SK-N-SH treated with all-trans-retinoic acid at 6 μM for 48 hours (cell line): ENCODE measurements around the gene TMEM131.
A peak's percentile ranks its signal among the peaks of the same experiment; 100 is the strongest.

Source experiments
- ATAC-seq: fragments of 200-7000 bp; cut with Tn5 transposase; 3 replicates; pipeline ENCODE4 v1.9.1; 2020; ENCODE audit warnings: mild to moderate bottlenecking, moderate library complexity
- BACH2 ChIP-seq: fragments of 250-450 bp; sonication (Bioruptor Pico); IDR thresholded peaks from 2 replicates; pipeline ENCODE4 v1.9.0; 2021; ENCODE audit warnings: mild to moderate bottlenecking, borderline replicate concordance
- CREB5 ChIP-seq: fragments of 250-450 bp; sonication (Bioruptor Pico); IDR thresholded peaks from 2 replicates; pipeline ENCODE4 v1.5.1; 2020; ENCODE audit warnings: low read depth, mild to moderate bottlenecking, moderate library complexity
- CSDC2 ChIP-seq: fragments of 250-450 bp; sonication (Bioruptor Pico); IDR thresholded peaks from 2 replicates; pipeline ENCODE4 v1.5.0; 2020; ENCODE audit warnings: mild to moderate bottlenecking, moderate library complexity
- GLIS3 ChIP-seq: fragments of 250-450 bp; sonication (Bioruptor Pico); IDR thresholded peaks from 2 replicates; pipeline ENCODE4 v1.5.0; 2020; ENCODE audit warnings: mild to moderate bottlenecking, moderate library complexity
- ISL1 ChIP-seq: fragments of 250-450 bp; sonication (Bioruptor Pico); IDR thresholded peaks from 2 replicates; pipeline ENCODE4 v2.1.2; 2022; ENCODE audit warnings: mild to moderate bottlenecking, moderate library complexity
- PATZ1 ChIP-seq: fragments of 250-450 bp; sonication (Bioruptor Pico); IDR thresholded peaks from 2 replicates; pipeline ENCODE4 v1.8.0; 2020; ENCODE audit warnings: mild to moderate bottlenecking, moderate library complexity, borderline replicate concordance
- POU6F1 ChIP-seq: fragments of 250-450 bp; sonication (Bioruptor Pico); IDR thresholded peaks from 2 replicates; pipeline ENCODE4 v1.8.0; 2021; ENCODE audit warnings: low read depth, mild to moderate bottlenecking, moderate library complexity, borderline replicate concordance
- PPARA ChIP-seq: fragments of 250-450 bp; sonication (Bioruptor Pico); IDR thresholded peaks from 2 replicates; pipeline ENCODE4 v1.5.0; 2020; ENCODE audit warnings: mild to moderate bottlenecking, borderline replicate concordance
- RARB ChIP-seq: fragments of 250-450 bp; sonication (Bioruptor Pico); IDR thresholded peaks from 2 replicates; pipeline ENCODE4 v1.8.0; 2021; ENCODE audit warnings: mild to moderate bottlenecking, moderate library complexity
- SNAI2 ChIP-seq: fragments of 250-450 bp; sonication (Bioruptor Pico); IDR thresholded peaks from 2 replicates; pipeline ENCODE4 v1.5.0; 2020; ENCODE audit warnings: mild to moderate bottlenecking, moderate library complexity
- TCF4 ChIP-seq: fragments of 250-450 bp; sonication (Bioruptor Pico); IDR thresholded peaks from 2 replicates; pipeline ENCODE4 v1.8.0; 2021; ENCODE audit warnings: mild to moderate bottlenecking, moderate library complexity, borderline replicate concordance
- TOX ChIP-seq: fragments of 250-450 bp; sonication (Bioruptor Pico); IDR thresholded peaks from 2 replicates; pipeline ENCODE4 v1.8.0; 2021; ENCODE audit warnings: mild to moderate bottlenecking, moderate library complexity, borderline replicate concordance
- ZC3H10 ChIP-seq: fragments of 250-450 bp; sonication (Bioruptor Pico); IDR thresholded peaks from 2 replicates; pipeline ENCODE4 v1.5.1; 2021; ENCODE audit warnings: mild to moderate bottlenecking, moderate library complexity
- ZFP30 ChIP-seq: fragments of 450-650 bp; formaldehyde crosslinking; IDR thresholded peaks from 2 replicates; pipeline ENCODE4 v1.5.0; 2022; ENCODE audit warnings: mild to moderate bottlenecking, moderate library complexity
- ZNF565 ChIP-seq: fragments of 450-650 bp; formaldehyde crosslinking; conservative IDR thresholded peaks from 2 replicates; pipeline ENCODE4 v1.5.0; 2020; ENCODE audit warnings: low read depth, mild to moderate bottlenecking, moderate library complexity
- ZNF70 ChIP-seq: fragments of 450-650 bp; formaldehyde crosslinking; IDR thresholded peaks from 2 replicates; pipeline ENCODE4 v1.5.0; 2020; ENCODE audit warnings: mild to moderate bottlenecking, moderate library complexity
- ZNF8 ChIP-seq: fragments of 450-650 bp; formaldehyde crosslinking; IDR thresholded peaks from 2 replicates; pipeline ENCODE4 v1.5.0; 2020; ENCODE audit warnings: mild to moderate bottlenecking, moderate library complexity
- TF ChIP-seq, protein P1 (sequence below): fragments of 250-450 bp; sonication (Bioruptor Pico); IDR thresholded peaks from 2 replicates; pipeline ENCODE4 v1.5.1; 2021; ENCODE audit warnings: mild to moderate bottlenecking, moderate library complexity

The TMEM131 gene

GRCh38 chr2:97945791-97946190, 50.0 kb downstream of the TMEM131 start (continued):
- TF ChIP-seq POU6F1 (CRISPR knock-in tag) (no peak), PATZ1 (CRISPR knock-in tag) (no peak)

GRCh38 chr2:97936881-97937280, 58.9 kb downstream of the TMEM131 start:
- no peak for ATAC-seq
- no peak for TF ChIP-seq RARB (CRISPR knock-in tag)
- no peak for TF ChIP-seq SNAI2 (CRISPR knock-in tag)
- no peak for TF ChIP-seq ZFP30 (CRISPR knock-in tag)
- TF ChIP-seq BACH2 (CRISPR knock-in tag), result no peak
- TF ChIP-seq CREB5 (CRISPR knock-in tag), result no peak
- TF ChIP-seq PATZ1 (CRISPR knock-in tag), result no peak
- TF ChIP-seq, protein P1, sequence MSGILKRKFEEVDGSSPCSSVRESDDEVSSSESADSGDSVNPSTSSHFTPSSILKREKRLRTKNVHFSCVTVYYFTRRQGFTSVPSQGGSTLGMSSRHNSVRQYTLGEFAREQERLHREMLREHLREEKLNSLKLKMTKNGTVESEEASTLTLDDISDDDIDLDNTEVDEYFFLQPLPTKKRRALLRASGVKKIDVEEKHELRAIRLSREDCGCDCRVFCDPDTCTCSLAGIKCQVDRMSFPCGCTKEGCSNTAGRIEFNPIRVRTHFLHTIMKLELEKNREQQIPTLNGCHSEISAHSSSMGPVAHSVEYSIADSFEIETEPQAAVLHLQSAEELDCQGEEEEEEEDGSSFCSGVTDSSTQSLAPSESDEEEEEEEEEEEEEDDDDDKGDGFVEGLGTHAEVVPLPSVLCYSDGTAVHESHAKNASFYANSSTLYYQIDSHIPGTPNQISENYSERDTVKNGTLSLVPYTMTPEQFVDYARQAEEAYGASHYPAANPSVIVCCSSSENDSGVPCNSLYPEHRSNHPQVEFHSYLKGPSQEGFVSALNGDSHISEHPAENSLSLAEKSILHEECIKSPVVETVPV, result no peak
- no peak for TF ChIP-seq CSDC2 (CRISPR knock-in tag)
- TF ChIP-seq ZC3H10 (CRISPR knock-in tag), result no peak
- no peak for TF ChIP-seq ZNF565 (CRISPR knock-in tag)
- no peak for TF ChIP-seq ZNF70 (CRISPR knock-in tag)
- TF ChIP-seq GLIS3 (CRISPR knock-in tag), result no peak
- no peak for TF ChIP-seq TOX (CRISPR knock-in tag)

GRCh38 chr2:97936199-97936598, 59.5 kb downstream of the TMEM131 start:
- TF ChIP-seq TCF4 (CRISPR knock-in tag) (0 out of 2 replicates have a peak, but pooled peaks have one; percentile 3), TOX (CRISPR knock-in tag) (no peak)
- ATAC-seq, result peak; percentile 66

DNA sequence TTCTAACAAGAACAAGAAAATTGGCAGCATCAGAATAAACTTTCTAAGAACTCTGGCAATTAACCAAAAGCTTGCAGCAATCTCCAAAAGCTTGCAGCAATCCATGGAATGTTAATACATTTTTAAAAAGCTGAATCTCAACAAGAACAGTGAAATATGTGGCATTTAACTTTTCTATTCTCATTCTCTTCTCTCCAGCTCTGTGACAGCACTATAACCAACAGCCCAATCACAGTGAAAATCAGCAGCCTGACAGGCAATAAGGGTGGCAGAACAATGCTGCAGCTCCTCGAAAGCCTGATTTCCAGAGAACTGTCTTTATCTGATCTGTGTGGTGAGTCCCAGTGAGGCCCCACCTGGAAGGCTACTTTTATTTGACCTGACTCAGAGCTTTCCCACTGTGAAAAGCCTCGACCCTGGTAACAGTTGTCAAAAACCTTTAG, 60.0 kb downstream of the TMEM131 start:
- ATAC-seq, result peak; percentile 96
- TF ChIP-seq TOX (CRISPR knock-in tag), result no peak
- TF ChIP-seq TCF4 (CRISPR knock-in tag), result 0 out of 2 replicates have a peak, but pooled peaks have one; percentile 15
- no peak for TF ChIP-seq SNAI2 (CRISPR knock-in tag)
- peak; percentile 22; the same call in 1 of the 2 replicates for TF ChIP-seq PATZ1 (CRISPR knock-in tag)
- TF ChIP-seq ZNF8 (CRISPR knock-in tag), result no peak
- no peak for TF ChIP-seq PPARA (CRISPR knock-in tag)
- TF ChIP-seq ISL1 (CRISPR knock-in tag), result peak; percentile 91
